Muscle of back (tissue), 11 donors: ENCODE measurements around the gene SIRPG. TPM values are rescaled to one million over a fixed set of nuclear protein-coding genes. Genes with fewer than 3 reads are reported as not detected.
"Not testable (repeated sequence)": the region's sequence is repeated elsewhere in the genome, so short reads cannot be mapped to it uniquely, and the experiment has no call there.

Experiments used
- DNase-seq, 3 donors: peaks; one replicate each; pipeline versions ENCODE4 v3.0.0 to v3.0.0-alpha.2; 2013
- polyA plus RNA-seq, 10 donors: library from polyadenylated mRNA; unstranded; fragments of 120-200 nt; gene quantifications; one replicate each; pipeline ENCODE4 v1.2.1, GENCODE V29; 2013; ENCODE audit not compliant: insufficient read length in 10 of 10

Gene SIRPG
- polyA plus RNA-seq, 10 donors = 0.32 to 3.1 (median 0.67) TPM; not detected in 7

- no peak for DNase-seq
Observed at GRCh38 chr20:1636621-1637020, 21.0 kb downstream of the SIRPG start.

- DNase-seq = no peak
Observed at GRCh38 chr20:1635291-1635979, 22.1 kb downstream of the SIRPG start.

DNA sequence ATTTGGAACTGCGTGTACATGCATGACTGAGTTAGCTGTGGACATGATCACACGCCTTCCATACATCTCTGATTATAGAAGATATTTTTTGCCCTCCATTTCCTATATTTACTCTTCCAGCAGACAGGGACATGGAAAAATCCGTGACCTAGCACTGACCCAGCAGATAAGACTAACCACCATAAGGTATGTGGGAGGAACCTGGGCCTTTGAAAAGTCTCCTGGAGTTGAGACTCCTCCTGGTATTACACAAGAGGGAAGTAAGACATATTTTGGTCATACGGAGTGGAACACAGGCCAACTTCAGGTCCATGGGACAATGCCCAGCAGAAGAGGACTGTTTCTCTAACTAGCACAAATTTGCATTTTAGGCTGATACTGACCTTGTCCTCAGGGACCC, 24.0 kb downstream of the SIRPG start:
- no peak for DNase-seq

DNA sequence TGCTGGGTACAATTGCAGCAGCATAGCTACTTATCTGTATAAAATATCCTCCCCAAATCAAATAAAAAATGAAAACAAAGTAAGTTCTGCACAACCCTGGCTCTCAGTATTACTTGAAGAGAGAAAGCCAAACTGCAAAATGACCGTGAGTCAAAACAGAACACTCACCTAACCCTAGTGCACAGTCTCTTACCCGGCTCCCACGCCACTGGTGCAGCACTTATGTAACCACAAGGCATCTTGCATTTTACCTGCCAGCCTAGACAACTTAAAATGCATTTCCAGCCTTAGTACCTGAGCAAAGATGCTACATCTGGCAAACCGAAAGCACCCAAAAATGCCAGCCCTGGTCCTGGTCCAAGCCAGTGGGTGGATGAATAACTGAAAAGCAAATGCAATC, 25.4 kb downstream of the SIRPG start:
- no peak for DNase-seq

- DNase-seq = no peak
Observed at GRCh38 chr20:1631309-1632151, 26.0 kb downstream of the SIRPG start.

DNA sequence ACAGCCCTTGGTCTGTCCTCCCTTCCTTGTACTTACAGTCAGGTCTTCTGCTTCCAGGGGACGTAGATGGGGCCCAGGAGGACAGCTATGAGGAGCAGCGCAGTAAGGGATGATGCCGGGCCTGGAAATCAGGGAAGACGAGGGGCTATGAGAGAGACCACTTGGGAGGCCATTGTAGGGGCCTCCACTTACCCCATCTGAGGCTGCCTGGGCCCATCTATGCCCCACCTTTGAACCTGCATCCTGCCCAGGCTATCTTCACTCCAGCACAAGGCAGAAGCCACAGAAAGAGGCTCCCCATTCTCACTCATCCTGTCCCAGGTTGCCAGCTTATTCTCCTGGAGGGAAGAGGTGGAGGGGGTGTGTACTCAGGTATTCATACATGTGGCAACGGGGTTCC, 27.4 kb downstream of the SIRPG start:
- no peak for DNase-seq

- no peak for DNase-seq
Observed at GRCh38 chr20:1629321-1629720, 28.3 kb downstream of the SIRPG start.

DNA sequence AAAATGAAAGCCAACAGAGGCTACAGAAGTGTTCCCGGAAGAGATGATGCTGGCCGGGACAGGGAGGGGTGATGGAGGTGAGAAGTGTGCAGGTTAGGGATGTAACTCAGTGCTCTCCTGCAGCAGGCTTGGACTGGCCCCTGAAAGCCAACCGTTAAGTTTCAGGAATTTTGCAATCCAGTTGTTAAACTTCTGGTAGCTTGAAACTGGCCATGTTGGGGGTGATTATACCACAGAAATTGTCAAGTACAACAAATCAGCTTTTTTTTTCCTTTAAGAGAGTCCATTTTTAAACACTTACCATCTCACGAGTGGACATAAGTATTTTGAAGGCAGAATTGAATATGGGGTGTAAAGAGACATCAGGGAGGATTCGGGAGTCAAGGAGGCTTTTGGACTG, 29.0 kb downstream of the SIRPG start:
- no peak for DNase-seq

- DNase-seq = no peak
Observed at GRCh38 chr20:1627200-1627550, 30.4 kb downstream of the SIRPG start.

DNA sequence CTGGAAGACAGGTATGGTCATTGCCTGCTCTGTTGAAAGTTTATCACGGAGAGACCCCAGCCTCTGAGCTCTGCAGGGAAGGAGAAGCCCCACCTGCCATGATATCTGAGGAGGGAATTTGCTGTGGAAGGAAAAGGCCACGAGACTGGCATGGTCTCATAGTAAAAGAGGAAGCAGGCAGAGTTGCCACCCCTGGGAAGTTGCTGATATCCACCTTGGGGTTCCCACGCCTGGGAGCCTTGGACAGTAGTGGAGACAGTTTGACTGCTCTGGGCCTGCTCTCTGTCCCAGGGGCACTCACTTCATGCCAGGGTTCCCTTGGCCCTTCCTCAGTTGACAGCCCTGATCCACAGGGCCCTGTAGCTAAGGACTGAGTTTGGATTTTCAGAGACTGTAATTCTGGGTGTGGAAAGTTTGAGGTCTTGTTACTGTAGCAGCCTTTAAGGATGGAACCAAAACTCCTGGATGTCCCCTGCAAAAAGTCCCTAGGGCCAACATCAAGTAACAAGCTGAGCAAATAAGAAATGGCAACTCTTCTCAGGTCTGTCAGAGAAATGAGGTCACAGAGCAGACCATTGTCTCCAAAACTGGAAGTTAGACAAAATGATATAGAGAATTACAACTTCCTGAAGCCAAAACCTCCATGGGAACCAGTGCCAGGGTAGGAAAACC, 30.9 kb downstream of the SIRPG start:
- DNase-seq = no peak

GRCh38 chr20:1625083-1625690, 32.4 kb downstream of the SIRPG start:
- no peak for DNase-seq

- DNase-seq = no peak
Observed at GRCh38 chr20:1623501-1624205, 33.9 kb downstream of the SIRPG start.

- no peak for DNase-seq
Observed at GRCh38 chr20:1622450-1622849, 35.1 kb downstream of the SIRPG start.

DNA sequence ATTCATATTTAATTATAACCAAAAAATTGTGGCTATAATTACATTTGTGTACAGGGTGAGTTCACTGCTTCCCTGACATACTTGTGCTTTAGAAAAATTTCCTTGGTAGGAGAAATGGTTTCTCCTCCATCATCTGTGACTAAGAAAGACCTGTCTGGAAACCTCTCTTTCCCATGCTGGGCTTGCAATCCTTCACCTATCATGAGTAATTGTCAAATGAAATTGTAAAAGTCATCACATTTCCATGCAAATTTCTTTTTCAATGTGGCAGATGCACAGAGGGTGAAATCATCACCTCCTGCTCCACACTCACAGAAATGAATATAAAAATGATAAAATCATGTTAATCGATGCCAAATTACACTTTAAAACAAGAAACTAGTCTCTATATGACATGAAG, 36.3 kb downstream of the SIRPG start:
- no peak for DNase-seq

DNA sequence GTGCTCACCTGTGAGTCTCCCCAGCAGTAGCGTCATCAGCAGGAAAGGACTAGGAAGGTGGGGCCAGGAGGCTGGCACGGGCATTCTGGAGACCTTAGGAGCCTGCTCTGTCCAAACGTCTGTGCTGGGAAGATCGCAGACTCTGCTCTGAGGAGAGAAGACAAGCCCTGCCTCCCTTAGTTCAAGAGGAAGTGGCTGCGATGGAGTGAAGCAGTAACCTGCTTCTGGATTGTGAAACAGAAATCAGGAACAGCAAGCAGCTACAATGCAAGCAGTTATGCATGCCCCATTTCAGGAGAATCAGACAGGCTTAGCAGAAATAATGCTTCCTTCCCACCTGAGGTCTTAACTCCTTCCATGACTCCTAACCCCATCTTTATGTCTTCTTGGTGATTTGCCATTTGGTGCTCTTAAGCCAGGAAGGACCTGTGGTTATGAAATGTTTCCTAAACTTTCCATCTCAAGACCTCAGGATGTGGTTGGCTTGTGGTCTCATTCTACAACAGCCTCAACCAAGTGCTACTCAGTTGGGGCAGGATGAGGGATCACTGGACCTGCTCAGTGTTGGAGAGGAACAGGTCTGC, 37.6 kb downstream of the SIRPG start, which contains the start of gene SIRPB1:
Gene SIRPB1 (minus strand): TSS at position 149 of the 584 bp plus-strand sequence. CDS start 65 bp downstream, at position 84.
- peak in 1 of 3 donors; percentile 22 for DNase-seq

- DNase-seq = no peak
Observed at GRCh38 chr20:1618954-1619540, 38.5 kb downstream of the SIRPG start.

GRCh38 chr20:1618479-1618878, 39.1 kb downstream of the SIRPG start:
- DNase-seq = no peak

- DNase-seq = no peak
Observed at GRCh38 chr20:1616858-1617434, 40.6 kb downstream of the SIRPG start.

DNA sequence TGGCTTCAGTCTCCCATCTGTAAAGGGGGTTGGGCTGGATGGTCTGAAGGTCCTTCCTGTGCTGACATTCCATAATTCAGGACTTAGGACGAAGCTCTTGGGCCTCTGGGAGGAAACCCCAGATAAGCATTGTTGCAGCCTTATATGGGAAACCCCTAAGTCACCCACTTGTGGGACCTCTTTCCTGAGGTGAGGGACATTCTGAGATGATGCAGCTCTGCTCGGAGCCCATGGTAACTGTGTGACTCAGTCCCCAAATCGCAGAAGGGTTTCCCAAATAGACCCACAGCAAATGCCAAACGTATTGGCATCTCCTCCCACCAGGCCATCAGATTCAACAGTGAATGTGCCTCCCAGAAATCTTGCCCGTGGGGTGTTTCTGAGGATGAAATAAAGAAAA, 47.2 kb downstream of the SIRPG start:
- DNase-seq = not testable (repeated sequence)

DNA sequence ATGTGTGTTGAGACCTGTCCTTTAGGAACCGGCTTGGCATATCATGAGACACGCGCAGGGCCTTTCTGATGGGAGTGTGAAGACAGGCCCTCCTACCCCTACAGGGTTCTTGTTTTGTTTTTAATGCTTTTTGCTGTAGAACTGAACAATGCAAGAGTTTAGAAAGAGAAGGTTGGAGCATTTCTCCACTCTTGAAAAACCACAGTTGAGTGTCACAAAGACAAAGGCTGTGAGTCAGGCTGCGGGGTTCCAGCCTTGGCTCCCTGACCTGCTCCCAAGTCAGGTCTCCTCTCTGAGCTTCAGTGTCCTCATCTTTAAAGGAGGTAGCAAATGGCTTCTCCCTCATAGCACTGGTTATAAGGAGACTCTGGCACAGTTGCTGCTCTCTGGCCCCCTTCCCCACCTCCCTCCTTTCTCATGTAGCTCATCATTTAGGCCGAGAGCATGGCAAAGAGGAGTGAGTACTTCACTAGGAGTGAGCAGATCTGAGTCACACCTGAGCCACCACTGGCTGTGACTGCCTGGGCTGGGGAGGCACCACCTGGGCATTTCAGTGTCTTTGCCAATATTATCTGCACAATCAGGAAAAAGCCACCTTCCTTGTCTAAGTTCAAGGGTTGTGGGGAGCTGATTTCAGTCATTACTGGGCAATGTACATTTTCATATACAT, 48.8 kb downstream of the SIRPG start:
- DNase-seq = not testable (repeated sequence)
